Activated CD8-positive, alpha-beta memory T cell treated with anti-CD3 and anti-CD28 coated beads, Interleukin-2, amount 50 U/mL, for 4 hours (primary cell): ENCODE measurements around the gene PPM1L.

Source experiments
- DNase-seq: peaks from one replicate; pipeline ENCODE4 v3.0.0-alpha.2; 2020

Gene PPM1L

GRCh38 chr3:161107311-161107710 is 351.3 kb downstream of the PPM1L start:
- DNase-seq: no peak

- no peak for DNase-seq
These were observed 352.8 kb downstream of the PPM1L start for GRCh38 chr3:161108840-161109239.

GRCh38 chr3:161117646-161118045 is 361.6 kb downstream of the PPM1L start:
- no peak for DNase-seq

GRCh38 chr3:161126495-161126894 is 370.5 kb downstream of the PPM1L start:
- no peak for DNase-seq
